Stimulated activated CD4-positive, alpha-beta T cell treated with anti-CD3 and anti-CD28 coated beads, Interleukin-12 subunit alpha, Interleukin-12 subunit beta, amount 100 ng/mL, for 4 hours (primary cell): Measurements from ENCODE around the gene PHACTR4.
"Not testable (repeated sequence)": the region's sequence is repeated elsewhere in the genome, so short reads cannot be mapped to it uniquely, and the experiment has no call there.

ENCODE experiments used
- DNase-seq: peaks from one replicate; pipeline ENCODE4 v3.0.0-alpha.2; 2020

Gene PHACTR4

DNA sequence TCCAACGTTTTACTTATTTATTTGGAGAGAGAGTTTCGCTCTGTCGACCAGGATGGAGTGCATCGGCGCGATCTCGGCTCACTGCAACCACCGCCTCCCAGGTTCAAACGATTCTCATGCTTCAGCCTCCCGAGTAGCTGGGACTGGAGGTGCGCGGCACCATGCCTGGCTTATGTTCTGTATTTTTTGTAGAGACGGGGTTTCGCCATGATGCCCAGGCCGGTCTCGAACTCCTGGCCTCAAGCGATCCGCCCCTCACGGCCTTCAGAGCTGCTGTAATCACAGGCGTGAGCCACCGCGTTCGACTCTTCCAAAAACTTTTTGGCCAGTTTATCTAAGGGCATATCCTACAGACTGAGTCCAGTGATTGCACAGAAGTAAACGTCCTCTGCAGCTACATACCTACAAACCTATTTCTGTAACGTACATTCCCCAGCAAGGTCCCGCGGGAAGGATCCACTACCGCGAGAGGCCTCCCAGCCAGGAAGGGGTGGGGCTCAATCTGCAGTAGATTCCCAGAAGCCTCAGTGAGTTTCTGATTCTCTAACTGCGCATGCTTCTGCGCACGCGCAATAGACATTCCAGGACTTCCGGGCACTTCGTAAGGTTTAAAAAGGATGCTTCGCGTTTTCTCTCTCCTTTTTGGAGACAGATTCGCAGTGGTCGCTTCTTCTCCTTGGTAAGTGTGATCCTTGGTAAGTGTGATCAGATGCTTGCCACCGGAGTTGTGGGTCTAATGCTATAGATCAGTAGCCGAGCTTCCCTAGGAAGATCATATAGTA lies 136.1 kb downstream of the PHACTR4 start, which contains the start of gene RCC1:
Gene RCC1, plus strand, starts transcription at position 638 of the 782 bp plus-strand sequence. CDS start 23,824 bp downstream, outside the sequence.
- DNase-seq, result peak; percentile 86

DNA sequence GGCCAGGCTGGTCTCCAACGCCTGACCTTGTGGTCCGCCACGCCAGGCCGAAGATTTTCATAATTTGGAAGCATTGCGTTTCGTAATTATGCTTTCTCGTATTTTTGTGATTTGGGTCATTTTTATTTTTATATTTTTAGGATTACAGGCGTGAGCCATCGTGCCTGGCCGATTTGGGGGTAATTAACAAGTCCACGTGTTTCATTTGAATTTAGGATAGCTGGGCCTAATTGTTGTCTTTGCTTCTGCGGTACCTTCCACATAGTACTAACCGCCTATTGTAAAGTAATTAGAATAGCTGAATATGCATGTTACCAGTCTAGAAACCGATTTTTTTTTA lies 137.3 kb downstream of the PHACTR4 start:
- DNase-seq, result no peak

DNA sequence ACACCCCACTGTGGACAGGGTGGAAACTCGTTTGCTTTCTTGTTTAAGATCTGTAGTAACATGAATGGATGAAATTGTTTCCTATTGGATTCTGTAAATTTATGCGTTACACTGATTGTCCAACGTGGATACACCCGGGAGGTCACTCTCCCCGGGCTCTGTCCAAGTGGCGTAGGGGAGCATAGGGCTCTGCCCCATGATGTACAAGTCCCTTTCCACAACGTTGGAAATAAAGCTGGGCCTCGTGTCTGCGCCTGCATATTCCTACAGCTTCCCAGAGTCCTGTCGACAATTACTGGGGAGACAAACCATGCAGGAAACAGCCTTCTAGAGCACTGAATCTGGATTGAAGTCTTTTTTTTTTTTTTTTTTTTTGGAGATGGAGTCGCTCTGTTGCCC lies 137.7 kb downstream of the PHACTR4 start:
- DNase-seq, result peak; percentile 50

DNA sequence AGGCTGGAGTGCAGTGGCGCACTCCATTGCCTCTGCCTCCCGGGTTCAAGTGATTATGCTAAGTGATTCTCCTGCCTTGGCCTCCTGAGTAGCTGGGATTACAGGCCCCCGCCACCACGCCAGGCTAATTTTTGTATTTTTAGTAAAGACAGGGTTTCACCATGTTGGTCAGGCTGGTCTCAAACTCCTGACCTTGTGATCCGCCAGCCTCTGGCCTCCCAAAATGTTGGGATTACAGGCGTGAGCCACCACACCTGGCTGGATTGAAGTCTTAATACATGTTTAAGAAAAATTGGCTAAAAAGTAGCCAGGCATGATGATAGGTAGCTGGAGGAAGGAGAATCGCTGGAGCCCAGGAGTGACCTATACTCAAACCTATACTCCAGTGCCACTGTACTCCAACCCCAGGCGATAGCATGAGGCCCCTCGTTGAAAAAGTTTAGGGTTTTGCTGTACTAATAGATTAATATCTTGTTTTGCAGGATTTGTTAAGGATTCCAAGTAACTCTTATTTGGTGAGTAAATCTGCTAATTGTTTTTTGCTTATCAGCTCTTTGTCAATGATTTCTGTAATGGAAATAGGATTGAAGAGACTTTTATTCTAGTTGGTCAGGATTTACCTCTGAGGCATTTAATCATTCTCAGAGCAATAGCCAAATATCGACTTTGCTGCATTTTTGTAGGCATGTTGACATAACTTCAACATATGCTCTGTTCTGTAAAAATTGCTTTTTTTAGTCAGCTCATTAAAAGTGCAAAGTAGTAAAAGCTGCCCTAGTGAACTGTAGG lies 138.3 kb downstream of the PHACTR4 start:
- peak; percentile 40 for DNase-seq

DNA sequence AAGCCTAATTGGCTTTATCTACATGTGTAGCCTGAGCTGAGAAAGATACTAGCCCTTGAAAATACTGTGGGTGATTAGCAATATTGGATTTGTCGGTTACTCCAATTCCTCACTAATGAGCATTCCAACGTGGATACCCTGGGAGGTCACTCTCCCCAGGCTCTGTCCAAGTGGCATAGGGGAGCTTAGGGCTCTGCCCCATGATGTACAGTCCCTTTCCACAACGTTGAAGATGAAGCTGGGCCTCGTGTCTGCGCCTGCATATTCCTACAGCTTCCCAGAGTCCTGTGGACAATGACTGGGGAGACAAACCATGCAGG lies 138.9 kb downstream of the PHACTR4 start:
- DNase-seq, result peak; percentile 38

DNA sequence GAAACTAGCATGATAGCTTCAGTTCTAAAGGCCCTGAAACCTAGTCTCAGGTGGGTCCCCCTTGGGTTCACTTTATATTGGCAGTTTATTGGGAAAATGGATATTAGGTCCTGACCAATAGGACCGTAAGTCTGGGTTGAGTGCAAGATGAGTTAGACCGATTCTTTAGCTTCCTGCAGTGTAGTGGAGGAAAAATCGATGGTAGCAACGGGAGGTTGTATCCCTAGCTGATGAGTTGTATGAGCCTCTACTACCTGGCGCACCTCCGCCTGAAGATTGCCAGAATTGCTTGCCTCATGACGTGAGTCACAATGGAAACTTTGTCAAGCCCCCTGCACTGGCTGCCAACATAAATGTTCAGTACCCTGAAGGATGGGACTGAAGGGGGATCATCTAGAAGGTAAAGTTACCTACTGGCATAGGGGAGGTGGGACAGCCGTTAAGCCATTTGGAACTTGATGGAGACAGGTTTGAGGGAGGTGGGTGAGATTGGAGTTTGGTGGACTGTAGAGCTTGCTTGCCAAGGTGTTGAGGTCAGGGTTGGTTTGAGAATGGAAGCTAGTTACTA lies 140.2 kb downstream of the PHACTR4 start:
- DNase-seq, result peak; percentile 45

DNA sequence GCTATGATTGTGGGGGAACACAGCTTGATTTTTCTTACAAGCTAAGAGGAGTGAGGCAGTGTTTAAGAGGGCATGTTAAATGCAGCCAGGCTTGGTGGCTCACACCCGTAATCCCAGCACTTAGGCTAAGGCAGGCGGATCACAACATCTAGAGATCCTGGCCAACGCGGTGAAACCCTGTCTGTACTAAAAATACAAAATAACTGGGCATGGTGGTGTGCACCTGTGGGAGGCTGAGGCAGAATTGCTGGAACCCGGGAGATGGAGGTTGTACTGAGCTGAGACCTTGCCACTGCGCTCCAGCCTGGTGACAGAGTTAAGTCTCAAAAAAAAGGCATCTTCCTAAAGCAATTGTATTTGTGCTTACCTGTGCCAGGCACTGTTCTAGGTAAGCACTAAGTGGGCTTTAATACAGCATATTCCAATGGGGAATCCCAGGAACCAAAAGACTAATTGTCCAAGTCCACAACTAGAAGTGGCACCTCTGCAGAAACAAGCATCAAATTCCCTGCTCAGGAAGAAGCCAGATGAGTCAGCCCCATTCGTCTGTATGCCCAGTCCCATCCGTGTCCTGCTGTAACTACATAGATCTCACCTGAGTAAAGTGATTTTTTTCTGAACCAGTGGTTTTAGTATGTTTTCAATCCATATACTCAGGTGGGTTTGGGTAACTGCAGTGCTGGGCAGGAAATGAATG lies 140.9 kb downstream of the PHACTR4 start:
- peak; percentile 34 for DNase-seq

DNA sequence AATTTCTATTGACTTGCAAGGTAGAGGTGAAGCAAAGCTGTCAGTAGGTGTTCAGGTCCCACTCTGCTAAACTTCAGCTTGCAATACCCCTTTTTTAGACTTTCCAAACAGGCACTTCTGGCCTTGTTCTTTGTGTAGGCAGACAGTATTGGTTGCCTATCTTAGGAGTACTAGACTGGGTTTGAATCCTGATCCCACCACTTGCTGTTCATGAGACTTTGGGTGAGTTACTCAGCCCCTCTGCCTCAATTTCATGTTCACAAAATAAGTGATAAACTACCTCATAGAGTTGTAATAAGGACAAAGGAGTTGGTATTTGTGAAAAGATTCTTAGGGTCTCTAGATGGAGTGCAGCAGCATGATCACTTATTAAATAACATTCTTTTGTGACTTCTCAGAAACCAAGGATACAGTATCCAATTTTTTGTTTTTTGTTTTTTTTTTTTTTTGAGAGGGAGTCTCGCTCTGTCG lies 141.5 kb downstream of the PHACTR4 start:
- DNase-seq, result no peak

DNA sequence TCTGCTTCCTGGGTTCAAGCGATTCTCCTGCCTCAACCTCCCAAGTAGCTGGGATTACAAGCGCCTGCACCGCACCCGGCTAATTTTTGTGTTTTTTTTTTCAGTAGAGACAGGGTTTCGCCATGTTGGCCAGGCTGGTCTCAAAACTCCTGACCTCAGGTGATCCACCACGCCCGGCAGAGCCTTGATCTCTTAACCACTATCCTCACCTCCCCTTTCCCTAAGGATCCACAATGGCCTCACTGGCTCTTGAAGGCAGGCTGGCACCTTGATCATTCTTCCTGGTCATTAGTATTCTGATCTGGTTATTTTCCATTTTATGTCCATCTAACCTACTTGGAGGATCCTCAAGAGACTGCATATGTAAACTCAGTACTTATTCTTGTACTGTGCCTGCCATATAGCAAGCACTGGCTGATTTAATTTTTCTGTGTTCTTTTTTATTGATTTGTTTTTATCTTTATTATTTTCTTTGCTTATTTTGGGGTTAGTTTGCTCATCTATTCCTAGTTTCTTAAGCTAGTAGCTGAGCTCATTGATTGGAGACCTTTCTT lies 142.6 kb downstream of the PHACTR4 start:
- no peak for DNase-seq

DNA sequence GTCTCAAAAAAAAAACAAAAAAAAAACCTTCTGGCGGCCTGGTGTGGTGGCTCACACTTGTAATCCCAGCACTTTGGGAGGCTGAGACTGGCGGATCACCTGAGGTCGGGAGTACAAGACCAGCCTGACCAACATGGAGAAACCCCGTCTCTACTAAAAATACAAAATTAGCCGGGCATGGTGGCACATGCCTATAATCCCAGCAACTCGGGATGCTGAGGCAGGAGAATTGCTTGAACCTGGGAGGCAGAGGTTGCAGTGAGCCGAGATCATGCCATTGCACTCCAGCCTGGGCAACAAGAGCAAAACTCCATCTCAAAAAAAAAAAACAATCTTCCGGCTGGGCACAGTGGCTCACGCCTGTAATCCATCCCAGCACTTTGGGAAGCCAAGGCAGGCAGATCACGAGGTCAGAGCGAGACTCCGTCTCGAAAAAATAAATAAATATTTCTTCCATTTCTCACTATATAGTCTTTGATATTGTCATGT lies 144.9 kb downstream of the PHACTR4 start:
- peak; percentile 21 for DNase-seq

DNA sequence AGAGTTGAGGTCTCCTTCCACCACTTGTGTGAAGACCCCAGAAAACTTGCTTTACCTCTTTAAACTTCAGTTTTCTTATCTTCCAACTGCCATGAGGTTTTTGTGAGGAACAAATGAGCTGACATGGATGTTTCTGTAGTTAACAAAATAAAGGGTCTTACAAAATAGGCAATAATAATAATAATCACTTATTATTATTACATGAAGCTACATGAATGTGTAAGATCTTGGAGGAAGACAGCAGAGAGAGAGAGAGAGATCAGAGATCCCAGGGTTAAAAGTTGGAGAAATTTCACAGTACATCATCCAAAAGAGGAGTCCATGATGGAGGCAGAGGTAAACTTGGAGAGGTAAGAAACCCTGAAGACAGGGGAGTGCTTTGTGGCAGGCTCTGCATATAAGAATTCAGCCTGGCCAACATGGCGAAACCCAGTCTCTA lies 147.0 kb downstream of the PHACTR4 start:
- DNase-seq, result no peak

DNA sequence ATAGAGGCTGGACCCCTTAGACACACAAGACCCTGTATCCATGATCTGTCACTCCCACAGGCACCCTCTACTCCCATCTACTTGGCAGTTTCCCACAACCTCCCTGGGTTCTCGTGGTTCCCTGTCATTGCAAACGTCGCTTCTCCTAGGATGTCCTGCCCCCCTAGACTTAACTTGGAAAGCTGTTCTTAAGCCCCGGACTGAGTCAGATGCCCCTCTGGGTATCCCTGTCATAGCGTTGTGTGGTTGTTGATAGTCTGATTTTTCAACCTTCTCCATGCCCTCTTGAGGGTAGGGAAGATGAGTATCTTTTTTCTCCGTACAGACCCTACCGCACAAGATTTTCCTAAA lies 148.1 kb downstream of the PHACTR4 start:
- DNase-seq, result peak; percentile 6

DNA sequence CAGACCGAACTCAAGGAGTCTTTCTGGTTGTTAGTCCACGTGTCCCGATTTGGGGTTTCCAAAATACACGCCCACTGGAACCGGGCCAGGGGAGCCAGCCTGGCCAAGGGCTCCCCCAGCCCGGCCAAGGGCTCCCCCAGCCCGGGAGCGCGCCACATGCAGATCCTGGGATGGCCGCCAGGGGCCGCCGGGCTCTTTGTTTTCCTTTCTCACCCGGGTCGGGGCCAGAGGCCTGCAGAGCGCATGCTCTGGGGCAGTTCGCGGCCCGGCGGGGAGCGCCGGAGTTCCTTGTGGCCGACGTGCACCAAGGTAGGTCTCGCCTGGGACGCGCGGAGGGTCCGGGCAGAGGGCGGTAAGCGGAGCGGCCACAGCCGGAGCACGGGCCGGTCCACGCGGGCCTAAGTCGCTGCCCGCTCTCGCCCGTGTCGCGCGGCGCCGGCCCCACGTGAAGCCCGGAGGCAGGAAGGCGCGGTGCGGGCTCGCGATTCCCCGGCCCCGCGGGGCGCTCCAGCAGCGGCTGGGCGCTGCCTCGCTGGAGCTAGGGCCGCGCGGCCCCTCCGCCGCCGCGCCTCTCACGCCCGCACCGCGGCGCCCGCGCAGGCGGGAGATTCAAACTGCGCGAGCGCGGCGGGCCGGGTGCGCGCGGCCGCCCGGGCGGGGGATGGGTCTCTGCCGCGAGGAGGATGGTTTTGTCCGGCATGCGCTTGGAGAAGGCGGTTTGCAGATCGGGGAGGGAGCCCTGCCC lies 148.6 kb downstream of the PHACTR4 start:
- peak; percentile 89 for DNase-seq

DNA sequence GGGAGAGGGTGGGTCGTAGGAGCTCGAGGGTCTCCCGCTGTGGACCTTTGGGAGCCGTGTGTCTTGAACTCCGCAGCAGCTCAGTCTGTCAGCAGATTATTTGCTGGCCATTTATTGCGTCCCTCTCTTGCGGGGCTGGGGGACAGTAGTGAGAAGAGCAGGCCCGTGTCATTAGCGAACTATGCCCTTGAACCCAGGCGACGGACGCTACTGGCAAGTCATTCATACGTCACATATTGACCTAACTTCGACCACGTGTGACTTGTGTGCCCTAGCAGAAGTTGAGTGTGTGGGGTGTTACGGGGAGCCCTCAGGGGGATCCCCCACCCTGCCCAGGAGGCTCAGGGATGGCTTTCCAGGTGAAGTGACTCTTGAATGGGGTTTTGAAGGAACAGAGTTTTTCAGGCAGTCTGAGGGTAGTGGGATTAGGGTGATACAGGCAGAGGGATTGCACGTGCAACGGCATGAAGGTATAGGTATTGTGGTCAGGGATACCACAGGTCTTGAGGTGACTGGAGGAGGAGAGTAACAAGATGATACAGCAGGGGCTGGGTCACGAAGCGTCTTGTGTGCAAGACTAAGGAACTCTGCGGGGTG lies 149.3 kb downstream of the PHACTR4 start:
- peak; percentile 22 for DNase-seq

DNA sequence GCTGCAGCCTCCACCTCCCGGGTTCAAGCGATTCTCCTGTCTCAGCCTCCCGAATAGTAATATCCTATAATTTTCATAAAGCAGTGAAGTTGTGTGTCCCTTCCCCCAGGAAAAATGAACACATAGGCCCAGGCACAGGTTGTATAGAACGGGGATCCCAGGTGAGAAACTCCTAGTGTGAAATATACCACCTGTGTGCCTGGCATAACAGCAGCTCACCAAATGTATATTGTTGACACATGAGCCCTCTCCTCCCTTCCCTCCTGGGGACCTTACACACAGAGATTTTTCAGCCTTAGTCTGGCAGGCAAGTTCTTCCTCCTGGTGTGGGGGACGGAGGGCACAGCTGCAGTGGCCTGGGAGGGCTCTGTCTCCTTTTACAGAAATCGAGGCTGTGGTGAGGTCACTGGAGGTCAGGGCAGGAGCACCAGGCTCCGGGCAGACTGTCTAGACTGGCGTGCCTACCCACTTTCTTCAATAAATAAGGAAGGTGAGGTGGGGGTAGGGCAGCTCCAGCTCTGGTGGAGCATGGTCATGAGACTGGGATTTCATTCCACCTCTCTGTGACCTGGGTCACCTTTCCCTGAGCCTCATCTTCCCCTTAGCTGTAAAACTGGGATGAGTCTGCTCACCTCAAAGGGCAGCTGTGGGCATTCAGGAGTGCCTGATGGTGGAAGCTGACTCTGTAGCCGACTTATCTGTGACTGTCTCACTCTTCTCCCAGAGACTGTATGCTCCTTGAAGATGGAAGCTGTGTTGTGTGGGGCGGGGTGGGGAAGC lies 150.6 kb downstream of the PHACTR4 start:
- no peak for DNase-seq

DNA sequence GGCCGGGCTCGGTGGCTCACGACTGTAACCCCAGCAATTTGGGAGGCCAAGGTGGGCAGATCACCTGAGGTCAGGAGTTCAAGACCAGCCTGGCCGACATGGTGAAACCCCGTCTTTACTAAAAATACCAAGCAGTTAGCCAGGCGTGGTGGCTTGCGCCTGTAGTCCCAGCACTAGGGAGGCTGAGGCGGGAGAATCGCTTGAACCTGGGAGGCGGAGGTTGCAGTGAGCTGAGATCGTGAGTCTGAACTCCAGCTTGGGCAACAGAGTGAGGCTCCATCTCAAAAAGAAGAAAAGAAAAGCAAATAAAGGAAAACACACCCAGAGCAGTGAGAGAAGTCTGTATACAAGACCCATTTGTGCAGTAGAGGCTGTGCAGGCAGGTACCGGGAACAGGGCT lies 151.3 kb downstream of the PHACTR4 start:
- not testable (repeated sequence) for DNase-seq

DNA sequence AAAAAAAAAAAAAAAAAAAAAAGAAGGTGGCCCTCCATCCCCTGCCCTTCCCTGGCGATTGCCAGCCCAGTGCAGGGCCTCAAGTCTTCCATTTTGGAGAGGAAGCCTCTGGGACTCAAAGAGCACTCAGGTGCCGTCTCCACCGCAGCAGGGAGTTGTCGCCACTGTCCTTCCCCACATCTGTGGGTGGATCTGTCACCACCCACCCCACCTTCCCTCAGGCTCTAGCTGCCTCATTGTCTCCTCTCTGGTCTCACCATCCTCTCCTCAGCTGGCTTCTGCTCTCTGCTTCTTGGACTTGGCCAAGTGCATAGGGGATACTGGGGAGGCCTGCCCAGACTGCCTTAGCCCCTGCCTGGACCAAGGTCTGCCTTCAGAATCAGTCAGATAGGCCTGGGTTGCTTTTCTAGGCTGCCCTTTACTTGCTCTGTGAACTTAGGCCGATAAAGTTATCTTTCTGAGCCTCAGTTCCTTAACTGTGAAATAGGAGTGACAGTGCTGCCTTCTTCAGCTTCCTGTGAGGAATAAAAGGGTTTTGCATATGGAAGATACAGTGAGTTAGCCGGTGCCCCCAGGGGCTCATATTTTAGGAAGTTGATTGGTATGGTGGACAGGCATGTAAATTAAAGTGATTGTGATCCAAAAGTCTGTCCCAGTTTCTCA lies 152.1 kb downstream of the PHACTR4 start:
- DNase-seq, result no peak

DNA sequence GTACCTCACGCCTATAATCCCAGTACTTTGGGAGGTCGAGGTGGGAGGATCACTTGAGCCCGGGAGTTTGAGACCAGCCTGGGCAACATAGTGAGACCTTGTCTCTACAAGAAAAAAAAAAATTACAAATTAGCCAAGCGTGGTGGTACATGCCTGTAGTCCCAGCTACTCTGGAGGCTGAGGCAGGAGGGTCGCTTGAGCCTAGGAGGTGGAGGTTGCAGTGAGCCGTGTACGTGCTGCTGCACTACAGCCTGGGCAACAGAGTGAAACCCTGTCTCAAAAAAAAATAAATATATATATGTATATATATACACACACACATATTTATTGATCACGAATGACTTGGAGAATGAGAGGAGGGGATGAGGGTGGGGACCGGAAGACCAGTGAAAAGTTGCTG lies 153.0 kb downstream of the PHACTR4 start:
- DNase-seq, result not testable (repeated sequence)

DNA sequence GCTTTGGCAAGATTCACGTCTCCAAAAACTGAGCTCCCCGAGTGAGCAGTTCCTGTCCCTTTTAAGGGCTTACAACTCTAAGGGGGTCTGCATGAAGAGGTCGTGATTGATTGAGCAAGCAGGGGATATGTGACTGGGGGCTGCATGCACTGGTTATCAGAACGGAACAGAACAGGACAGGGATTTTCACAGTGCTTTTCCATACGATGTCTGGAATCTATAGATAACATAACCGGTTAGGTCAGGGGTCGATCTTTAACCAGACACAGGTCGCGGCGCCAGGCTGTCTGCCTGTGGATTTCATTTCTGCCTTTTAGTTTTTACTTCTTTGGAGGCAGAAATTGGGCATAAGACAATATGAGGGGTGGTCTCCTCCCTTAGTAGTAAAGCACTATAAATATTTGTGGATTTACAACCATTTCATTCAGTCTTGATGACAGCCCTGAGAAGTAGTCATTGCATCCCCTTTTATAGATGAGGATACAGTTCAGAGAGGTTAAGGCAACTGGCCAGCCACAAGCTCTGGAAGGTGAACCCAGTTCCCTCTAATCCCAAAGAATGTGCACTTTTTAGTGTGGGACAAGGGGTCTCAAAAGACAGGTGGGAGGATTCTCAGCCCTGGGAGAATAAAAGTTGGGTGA lies 155.6 kb downstream of the PHACTR4 start:
- not testable (repeated sequence) for DNase-seq

DNA sequence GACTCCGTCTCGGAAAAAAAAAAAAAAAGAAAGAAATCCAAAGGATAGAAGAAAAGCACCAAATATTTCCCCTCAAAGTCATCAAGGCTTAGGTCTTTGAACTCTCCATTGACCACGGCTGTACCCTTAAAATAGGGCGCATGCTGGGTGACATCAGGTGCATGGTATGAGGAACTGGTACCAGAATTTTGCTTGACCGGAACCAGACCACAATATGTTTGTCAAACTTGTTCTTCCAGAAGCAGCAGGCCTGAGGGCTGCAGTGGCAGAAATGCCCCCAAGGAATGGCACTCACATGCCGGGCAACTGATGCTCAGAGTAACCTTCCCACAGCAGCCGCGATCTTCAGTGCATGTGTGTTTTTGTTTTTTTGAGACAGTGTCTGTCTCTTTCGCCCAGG lies 157.3 kb downstream of the PHACTR4 start:
- no peak for DNase-seq
